Activated T-helper 17 cell treated with anti-CD3 and anti-CD28 coated beads, Interleukin-2, amount 50 U/mL, for 72 hours (primary cell): ENCODE measurements around the gene RDM1. TPM values are rescaled to one million over a fixed set of nuclear protein-coding genes. Genes with fewer than 3 reads are reported as not detected.

Experiments
- ATAC-seq: fragments of 150-1000 bp; cut with Tn5 transposase; replicated peaks from 2 replicates; pipeline ENCODE4 v1.10.0; 2021; ENCODE audit warnings: mild to moderate bottlenecking, moderate library complexity
- H3K27ac Mint-ChIP-seq: one replicate; pipeline ENCODE4 v1.8.0; 2022; ENCODE audit warnings: mixed read lengths
- H3K27me3 Mint-ChIP-seq: one replicate; pipeline ENCODE4 v1.8.0; 2022; ENCODE audit warnings: mixed read lengths
- H3K36me3 Mint-ChIP-seq: one replicate; pipeline ENCODE4 v1.8.0; 2022; ENCODE audit warnings: low read depth, mild to moderate bottlenecking, mixed read lengths
- H3K4me1 Mint-ChIP-seq: one replicate; pipeline ENCODE4 v1.8.0; 2022; ENCODE audit warnings: mixed read lengths
- H3K4me3 Mint-ChIP-seq: one replicate; pipeline ENCODE4 v1.8.0; 2022; ENCODE audit warnings: mild to moderate bottlenecking, mixed read lengths
- H3K9me3 Mint-ChIP-seq: one replicate; pipeline ENCODE4 v1.8.0; 2022; ENCODE audit warnings: mixed read lengths
- total RNA-seq, 2 donors: library from RNA; stranded (reverse); gene quantifications; one replicate each; pipeline ENCODE4 v1.2.3, GENCODE V29; 2022

The RDM1 gene
- total RNA-seq, 2 donors from 2014 or later, result 2.0 to 4.3 TPM

GRCh38 chr17:35877345-35878029, 53.1 kb downstream of the RDM1 start:
- Mint-ChIP-seq H3K9me3 (no peaks in the 10 kb centered on the region), H3K36me3 (no peaks in the 10 kb centered on the region), H3K27me3 (peaks cover 5% of the 10 kb centered on the region), H3K27ac (peak overlapping the region; percentile 92), H3K4me1 (peaks cover 18% of the 10 kb centered on the region), H3K4me3 (no peak overlapping the region)
- no peak for ATAC-seq

- Mint-ChIP-seq H3K9me3 (no peaks in the 10 kb centered on the region), H3K4me1 (peaks cover 18% of the 10 kb centered on the region), H3K27me3 (peaks cover 5% of the 10 kb centered on the region), H3K27ac (no peak overlapping the region), H3K4me3 (no peak overlapping the region), H3K36me3 (no peaks in the 10 kb centered on the region)
- no peak for ATAC-seq
Measured at GRCh38 chr17:35876534-35876933, 54.0 kb downstream of the RDM1 start.

DNA sequence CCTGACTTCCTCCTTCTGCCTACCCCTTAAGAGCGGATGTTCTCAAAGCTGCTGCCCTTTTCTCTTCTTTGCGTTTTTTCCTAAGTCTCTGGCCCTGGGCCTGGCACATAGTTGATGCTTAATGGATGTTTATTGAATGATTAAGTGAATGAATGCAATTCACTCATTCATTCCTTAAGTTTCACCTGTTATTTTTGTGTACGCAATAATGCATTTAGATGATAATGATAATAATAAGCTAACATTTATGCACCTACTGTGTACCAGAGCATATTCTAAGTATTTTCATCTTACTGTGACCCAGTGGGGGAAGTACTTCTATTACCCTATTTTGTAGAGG, 54.8 kb downstream of the RDM1 start:
- Mint-ChIP-seq H3K27ac (peak overlapping the region; percentile 6), H3K4me3 (peak overlapping the region; percentile 23), H3K36me3 (no peaks in the 10 kb centered on the region), H3K9me3 (no peaks in the 10 kb centered on the region), H3K4me1 (peaks cover 14% of the 10 kb centered on the region), H3K27me3 (peaks cover 5% of the 10 kb centered on the region)
- no peak for ATAC-seq

DNA sequence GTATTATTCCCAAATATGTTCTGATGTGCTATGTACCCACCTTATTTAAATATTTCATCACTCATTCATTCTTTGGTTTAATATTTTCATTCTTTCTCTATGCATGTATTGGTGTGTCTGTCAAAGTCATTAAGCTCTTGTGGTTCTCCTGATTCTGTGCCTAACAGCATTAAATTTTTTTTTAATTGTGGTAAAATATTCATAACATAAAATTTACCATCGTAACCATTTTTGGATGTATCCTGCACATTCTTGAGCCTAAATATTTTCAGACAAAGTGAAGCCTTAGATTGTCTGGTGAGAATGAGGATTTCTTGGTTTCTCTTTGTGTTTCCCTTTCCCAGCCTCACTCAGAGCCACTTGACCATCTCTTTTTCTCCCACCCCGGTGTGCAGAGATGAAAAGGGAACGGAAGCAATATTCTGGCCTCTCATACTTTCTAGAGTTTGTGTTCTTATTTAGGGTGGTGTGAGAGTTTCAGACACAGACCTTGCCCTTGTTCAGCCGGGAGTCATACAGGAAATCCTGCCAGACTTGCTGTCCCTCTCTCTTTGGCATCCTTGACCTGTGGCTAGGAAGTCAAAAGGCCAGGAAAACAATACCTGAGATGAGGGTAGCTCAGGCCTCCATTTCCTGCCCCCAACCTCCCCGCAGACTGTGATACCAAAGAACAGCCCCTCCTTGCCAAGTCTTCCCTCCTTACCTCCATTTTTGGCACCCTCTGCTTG, 55.3 kb downstream of the RDM1 start:
- Mint-ChIP-seq H3K36me3 (no peaks in the 10 kb centered on the region), H3K9me3 (no peaks in the 10 kb centered on the region), H3K4me3 (peak overlapping the region; percentile 23), H3K27me3 (peaks cover 5% of the 10 kb centered on the region), H3K27ac (peak overlapping the region; percentile 6), H3K4me1 (peaks cover 9% of the 10 kb centered on the region)
- ATAC-seq, result no peak

DNA sequence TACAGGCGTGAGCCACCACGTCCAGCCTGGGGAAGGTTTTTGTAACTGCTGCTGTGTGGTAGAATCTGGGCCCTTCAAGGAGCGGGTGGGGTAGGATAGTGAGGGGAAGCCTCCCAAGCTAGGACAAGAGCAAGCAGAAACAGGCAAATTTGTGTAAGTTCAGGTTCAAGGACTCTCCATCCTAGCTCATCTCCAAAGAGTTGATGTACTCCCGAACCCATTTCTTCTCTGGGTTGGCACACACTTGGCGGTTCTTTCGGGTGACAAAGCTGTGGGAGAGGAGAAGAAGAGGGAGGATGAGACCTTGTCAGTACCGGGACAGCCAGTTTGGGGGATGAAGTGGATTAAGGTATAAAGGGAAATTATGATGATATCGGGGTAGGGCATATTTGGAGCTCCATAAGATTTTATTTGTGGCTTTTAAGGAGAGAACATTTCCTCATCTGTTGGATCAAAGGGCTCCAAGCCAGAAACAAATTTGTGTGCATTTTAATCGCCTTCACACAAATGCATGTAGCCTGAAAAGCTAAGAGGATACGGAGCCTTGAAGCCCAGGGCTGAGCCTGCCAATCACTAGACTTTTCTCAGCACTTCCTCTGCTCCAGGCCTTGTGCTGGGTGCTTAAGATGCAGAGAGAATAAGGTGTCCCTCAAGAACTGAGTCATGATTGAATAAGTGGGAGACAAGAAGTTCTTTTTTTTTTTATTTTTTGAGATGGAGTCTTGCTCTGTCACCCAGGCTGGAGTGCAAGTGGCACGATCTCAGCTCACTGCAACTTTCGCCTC, 58.2 kb downstream of the RDM1 start:
- Mint-ChIP-seq H3K27me3 (peaks cover 5% of the 10 kb centered on the region), H3K4me3 (no peak overlapping the region), H3K4me1 (peaks cover 5% of the 10 kb centered on the region), H3K36me3 (no peaks in the 10 kb centered on the region), H3K9me3 (no peaks in the 10 kb centered on the region), H3K27ac (no peak overlapping the region)
- ATAC-seq, result no peak

DNA sequence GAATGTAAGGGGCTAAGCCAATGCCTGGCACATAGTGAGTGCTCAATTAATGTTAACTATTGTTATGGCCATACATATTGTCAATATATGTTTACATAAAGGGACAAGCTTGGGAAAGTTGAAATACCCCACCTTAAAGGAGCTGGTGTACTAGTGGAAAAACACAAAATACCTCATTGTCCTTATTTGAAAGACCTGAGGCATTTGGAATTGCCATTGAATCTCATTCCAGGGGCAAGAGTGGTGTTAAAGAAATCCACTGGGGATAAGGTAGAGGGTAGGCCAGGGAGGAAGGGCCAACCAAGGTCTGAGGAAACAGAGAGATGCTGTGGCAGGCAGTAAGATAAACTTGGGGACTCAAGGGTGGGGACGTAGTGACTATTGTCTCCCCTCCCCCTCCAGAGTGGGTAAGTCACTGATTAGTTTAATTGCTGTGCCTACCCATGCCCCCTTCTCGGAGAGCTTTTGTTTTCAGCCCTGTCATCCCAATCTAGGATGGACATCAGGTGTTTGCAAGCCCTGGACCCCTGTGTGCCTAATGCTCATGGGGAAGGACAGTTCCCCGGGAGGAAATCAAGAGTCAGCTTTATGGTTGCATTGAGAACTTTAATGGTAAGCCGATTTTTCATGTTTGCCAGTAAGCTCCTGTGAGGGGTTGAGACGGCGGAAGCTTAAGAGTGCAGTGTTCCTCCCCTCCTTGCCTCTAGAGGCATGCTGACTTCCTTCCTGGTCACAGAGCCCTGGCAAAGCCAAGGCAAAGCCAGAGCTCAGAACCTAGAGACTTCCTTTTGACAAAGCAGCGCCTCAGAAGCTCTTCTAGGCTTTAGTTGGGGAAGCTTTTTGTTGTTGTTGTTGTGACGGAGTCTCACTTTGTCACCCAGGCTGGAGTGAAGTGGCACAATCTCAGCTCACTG, 59.4 kb downstream of the RDM1 start:
- Mint-ChIP-seq H3K36me3 (no peaks in the 10 kb centered on the region), H3K27ac (no peak overlapping the region), H3K9me3 (no peaks in the 10 kb centered on the region), H3K4me1 (peaks cover 5% of the 10 kb centered on the region), H3K4me3 (no peak overlapping the region), H3K27me3 (no peaks in the 10 kb centered on the region)
- ATAC-seq, result no peak

GRCh38 chr17:35868737-35869136, 61.8 kb downstream of the RDM1 start, which contains the start of gene HEATR9:
Gene HEATR9, minus strand, starts transcription at chr17:35868891. Its CDS starts 149 bp downstream, at chr17:35868742.
- Mint-ChIP-seq H3K9me3 (no peaks in the 10 kb centered on the region), H3K4me3 (no peak within 1 kb of the TSS), H3K27me3 (no peaks in the 10 kb centered on the region), H3K4me1 (peaks cover 14% of the 10 kb centered on the region), H3K36me3 (no peaks in the 10 kb centered on the region), H3K27ac (no peak within 1 kb of the TSS)
- no peak for ATAC-seq

Other genes starting within 250 kb of the RDM1 start
- under 1 TPM; 0.16 to 0.63 TPM for gene RASL10B, start 199.1 kb downstream of the RDM1 start, total RNA-seq
- not detected for gene GAS2L2, start 177.5 kb downstream of the RDM1 start, total RNA-seq
- not detected for gene C17orf50, start 169.9 kb downstream of the RDM1 start, total RNA-seq
- gene MMP28, start 135.1 kb downstream of the RDM1 start, total RNA-seq, result not detected
- 100 to 1,000 TPM; 240 to 282 TPM for gene TAF15, start 121.3 kb downstream of the RDM1 start, total RNA-seq
- gene HEATR9, start 61.9 kb downstream of the RDM1 start, total RNA-seq, result under 1 TPM in 1 of 2 donors, not detected in 1; 0.24 TPM
- gene CCL5, start 50.4 kb downstream of the RDM1 start, total RNA-seq, result 10 to 100 TPM; 17.2 to 22.5 TPM
- gene LYZL6, start 12.9 kb upstream of the RDM1 start, total RNA-seq, result not detected
- not detected for gene CCL16, start 50.7 kb upstream of the RDM1 start, total RNA-seq
- not detected for gene CCL14, start 56.0 kb upstream of the RDM1 start, total RNA-seq
- not detected for gene CCL15, start 70.8 kb upstream of the RDM1 start, total RNA-seq
- not detected for gene CCL23, start 87.2 kb upstream of the RDM1 start, total RNA-seq
- not detected for gene CCL18, start 133.5 kb upstream of the RDM1 start, total RNA-seq
- 100 to 1,000 TPM in 1 of 2 donors, 10 to 100 TPM in 1; 75.4 to 108 TPM for gene CCL3, start 159.4 kb upstream of the RDM1 start, total RNA-seq
- 10 to 100 TPM; 26.1 to 73.9 TPM for gene CCL4, start 173.1 kb upstream of the RDM1 start, total RNA-seq
- 10 to 100 TPM in 1 of 2 donors, 1 to 10 TPM in 1; 6.1 to 24.0 TPM for gene TBC1D3B, start 245.9 kb upstream of the RDM1 start, total RNA-seq